ENCODE results near the gene ZNF561.

Gene ZNF561

GRCh38 chr19:9580728-9581127 is 40.3 kb downstream of the ZNF561 start:
- DNase-seq (ENCODE audit: low read depth) = no peak

DNA sequence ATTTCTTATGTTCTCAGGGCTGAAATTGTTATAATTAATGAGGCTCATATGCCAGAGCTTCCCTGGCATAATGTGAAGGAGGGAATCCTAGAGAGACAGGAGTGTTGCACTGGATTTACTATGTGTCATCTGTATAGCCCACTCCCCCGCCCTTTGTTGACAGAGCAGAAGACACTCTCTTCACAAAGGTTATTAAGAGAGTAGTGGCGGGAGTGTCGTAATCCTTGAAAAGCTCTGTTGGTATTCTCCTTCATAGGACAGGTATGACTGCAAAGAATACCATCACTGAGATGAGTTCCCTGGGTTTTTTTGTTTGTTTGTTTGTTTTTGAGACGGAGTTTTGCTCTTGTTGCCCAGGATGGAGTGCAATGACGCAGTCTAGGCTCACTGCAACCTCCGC is 50.8 kb downstream of the ZNF561 start:
- no peak for DNase-seq (ENCODE audit: low read depth)

DNA sequence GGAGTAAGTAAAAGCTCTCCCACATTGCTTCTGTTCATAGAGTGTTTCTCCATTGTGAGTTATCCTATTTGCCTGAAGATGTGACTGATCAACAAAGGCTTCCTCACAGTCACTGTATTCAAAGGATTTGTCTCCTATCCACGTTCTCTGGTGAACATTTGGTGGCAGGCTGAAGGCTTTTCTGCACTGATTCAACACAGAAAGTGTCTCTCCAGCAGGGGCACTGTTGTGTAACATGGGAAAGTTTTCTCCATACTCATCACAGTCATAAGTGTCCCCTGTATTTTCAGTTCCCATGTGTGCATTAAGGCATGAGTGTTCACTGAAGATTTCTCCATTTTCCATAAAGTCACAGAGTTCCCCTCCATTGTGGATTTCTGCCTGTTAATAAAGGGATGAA is 54.3 kb downstream of the ZNF561 start:
- no peak for DNase-seq (ENCODE audit: low read depth)

GRCh38 chr19:9565900-9566705 is 54.9 kb downstream of the ZNF561 start:
- no peak for DNase-seq (ENCODE audit: low read depth)

All from stimulated activated CD8-positive, alpha-beta memory T cell treated with anti-CD3 and anti-CD28 coated beads, Interleukin-12 subunit alpha, Interleukin-12 subunit beta, amount 100 ng/mL, for 1 hour (primary cell).